HG02981 (cell line): ENCODE measurements around the gene TRAF4.

ENCODE experiments used
- ATAC-seq: cut with Tn5 transposase; IDR thresholded peaks from one replicate; pipeline ENCODE4 v1.9.1; 2021; ENCODE audit warnings: mild to moderate bottlenecking, moderate library complexity; ENCODE audit not compliant: unreplicated experiment

TRAF4 gene

GRCh38 chr17:28743243-28744103 is at the start of gene TRAF4:
TRAF4 (plus strand) TSS chr17:28744011; CDS start chr17:28744113, 102 bp downstream.
- peak; percentile 65 for ATAC-seq

- no peak for ATAC-seq
Measured at GRCh38 chr17:28698253-28698941, 45.4 kb upstream of the TRAF4 start.

DNA sequence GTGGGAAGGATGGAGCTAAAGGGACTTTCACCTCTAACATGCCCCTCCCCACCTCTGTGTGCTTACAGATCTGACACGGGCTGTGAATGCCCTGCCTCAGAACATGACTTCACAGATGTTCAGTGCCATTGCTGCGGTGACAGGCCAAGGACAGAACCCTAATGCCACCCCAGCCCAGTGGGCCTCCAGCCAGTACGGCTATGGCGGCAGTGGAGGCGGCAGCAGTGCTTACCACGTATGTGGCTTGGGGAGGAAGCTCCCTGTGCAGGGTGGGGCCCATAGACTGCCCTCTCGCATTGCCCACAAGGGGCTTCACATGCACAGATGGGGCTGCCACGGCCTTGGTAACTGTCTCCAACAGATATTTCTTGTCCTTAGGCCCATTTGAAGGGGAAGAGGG is 43.5 kb upstream of the TRAF4 start:
- no peak for ATAC-seq

DNA sequence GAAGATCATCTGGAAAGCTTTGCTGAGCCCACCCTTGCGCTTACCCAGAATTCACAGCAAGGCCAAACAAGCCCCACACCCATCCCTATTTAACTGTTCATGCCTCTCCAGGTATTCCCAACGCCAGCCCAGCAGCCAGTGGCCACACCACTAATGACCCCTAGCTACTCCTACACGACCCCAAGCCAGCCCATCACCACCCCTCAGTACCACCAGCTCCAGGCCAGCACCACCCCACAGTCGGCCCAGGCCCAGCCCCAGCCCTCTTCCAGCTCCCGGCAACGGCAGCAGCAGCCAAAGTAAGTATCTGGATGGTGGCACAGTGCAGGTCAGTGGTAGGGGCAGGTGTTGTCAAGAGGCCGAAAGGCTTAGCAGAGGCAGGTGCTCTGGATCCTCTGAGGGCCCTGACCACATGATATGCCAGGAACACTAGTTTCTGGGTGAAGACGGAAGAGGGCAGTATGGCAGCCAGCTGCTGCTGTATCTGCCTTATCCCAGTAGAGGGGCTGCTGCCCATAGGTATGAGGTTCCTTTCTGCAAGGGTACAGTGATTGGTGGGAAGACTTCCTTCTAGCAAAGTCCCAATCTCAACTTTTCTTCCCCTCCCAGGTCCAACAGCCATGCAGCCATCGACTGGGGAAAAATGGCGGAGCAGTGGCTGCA is 42.9 kb upstream of the TRAF4 start:
- ATAC-seq, result no peak

GRCh38 chr17:28702026-28702751 is 41.6 kb upstream of the TRAF4 start:
- no peak for ATAC-seq

GRCh38 chr17:28702752-28703150 is 41.1 kb upstream of the TRAF4 start:
- no peak for ATAC-seq

GRCh38 chr17:28703552-28704218 is 40.1 kb upstream of the TRAF4 start:
- ATAC-seq, result no peak

GRCh38 chr17:28704219-28704858 is 39.5 kb upstream of the TRAF4 start:
- no peak for ATAC-seq

DNA sequence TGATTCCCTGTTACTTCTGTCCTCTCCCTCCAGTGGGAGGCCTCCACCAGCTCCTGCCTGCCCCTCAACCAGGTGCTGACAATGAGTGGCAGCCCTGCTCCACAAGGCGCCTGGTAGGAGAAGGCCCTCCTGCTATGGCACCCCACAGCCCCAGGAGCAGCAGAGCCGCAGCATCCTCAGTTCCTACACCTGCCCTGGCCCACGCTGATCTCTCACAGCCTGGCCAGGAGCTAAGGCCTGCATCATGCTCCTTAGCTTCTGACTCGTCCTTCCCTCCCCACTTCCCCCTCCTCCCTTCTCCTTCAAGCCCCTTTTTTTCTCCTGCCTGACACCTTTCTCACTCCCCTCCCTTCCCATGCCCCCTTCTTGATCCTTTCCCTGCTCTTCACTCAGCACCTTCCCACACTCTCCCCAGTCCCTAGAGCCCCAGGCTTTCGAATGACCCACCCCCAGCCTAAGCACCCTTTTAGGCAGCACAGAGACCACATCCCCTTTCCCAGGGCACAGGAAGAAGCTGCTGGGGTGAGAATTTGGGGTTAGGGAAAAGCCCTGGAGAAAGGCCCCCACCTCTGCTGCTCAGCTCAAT is 38.6 kb upstream of the TRAF4 start:
- no peak for ATAC-seq

- ATAC-seq, result no peak
Measured at GRCh38 chr17:28705728-28706334, 38.0 kb upstream of the TRAF4 start.

DNA sequence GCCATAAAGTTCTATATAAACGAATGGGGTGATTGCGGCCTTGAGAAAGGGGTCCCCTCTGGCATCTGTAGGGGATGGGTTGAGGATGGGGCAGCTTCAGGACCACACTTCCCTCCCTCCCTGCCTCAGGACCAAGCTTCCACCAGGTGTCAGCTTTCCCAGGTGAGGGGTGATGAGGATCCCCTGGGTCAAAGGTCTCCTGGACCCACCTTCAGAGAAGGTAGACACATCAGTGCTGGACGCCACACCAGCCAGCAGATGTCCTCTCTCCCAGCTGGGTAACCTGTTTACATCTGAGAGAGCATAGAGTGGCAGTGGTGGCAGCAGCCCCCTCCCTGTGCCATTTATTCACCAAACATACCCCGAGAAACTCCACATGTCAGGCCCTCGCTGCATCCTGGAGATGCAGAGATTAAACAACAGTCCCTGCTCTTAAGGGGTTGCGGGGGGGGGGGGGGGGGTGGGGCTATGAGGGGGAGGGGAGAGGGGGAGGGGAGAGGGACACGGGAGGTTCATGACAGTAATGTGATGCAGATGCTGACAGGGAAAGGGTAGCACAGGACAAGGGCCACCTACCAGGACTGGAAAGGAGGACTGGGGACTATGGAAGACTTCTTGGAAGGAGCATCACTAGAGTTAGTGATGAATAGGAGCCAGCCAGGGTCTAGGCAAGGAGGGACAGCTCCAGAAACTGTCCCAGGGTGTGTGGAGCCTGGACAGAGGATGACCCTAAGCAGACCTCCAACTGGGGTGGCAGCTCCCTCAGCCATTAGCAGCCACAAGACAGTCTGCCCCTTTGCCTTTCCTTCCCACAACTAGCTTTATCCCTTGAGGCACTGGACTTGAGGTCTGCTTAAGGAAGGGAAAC is 37.1 kb upstream of the TRAF4 start:
- no peak for ATAC-seq

DNA sequence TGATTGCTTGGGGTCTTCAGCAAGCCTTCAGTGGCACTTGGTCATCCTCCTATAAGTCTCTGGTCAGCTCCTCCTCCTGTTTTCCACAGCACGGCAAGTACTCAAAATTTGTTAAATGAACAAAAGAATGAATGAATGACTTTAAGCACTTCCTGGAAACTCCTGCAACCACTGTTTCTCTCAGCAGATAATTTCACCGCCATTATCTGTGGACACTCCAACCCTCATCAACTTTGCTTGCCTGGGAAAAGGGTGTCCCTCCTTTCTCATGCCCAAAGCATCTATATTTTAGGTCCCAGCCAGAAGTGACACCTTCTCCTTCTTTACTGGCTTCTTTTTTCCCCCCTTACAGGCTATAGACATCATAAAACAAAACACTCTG is 36.5 kb upstream of the TRAF4 start:
- ATAC-seq, result no peak

DNA sequence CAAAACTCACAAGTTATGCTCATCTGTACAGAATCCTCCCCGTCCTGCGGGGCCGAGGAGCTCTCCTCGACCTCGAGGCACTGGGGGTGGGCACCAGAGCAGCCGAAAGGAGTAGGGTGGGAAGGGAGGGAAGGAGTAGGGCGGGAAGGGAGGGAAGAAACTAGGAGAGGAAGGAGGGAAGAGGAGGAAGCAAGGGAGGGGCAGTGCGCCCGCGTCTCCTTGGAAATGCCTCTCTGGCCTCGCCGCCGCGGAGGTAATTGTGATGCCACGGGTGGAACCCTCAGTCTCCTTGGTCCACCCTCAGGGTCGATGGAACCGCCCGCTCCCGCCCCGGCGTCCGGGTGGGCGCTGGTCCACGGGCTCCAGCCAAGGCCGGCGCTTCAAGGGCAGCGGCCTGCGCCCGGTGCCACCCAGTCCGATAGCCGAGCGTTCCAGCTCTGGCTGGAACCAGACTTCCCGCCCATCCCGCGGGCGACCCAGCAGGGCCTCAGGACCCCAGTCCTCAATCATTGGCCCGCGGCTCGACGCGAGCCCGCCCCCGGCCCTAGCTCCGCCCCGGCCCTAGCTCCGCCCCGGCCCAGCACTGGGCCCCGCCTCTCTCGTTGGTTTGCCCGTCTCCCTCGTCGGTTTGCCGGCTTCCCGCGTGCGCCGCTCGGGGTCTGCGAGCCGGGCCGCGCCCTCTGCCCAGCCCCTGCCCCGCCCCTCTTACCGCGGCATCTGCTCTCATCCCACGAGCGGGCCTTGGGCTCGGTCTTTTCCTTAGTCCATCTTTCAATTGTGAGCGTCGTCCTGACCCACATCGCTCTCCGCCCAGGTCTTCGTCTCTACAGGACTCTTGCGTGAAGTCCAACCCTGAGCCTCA is 32.7 kb upstream of the TRAF4 start:
- peak; percentile 71 for ATAC-seq

GRCh38 chr17:28711723-28712031 is 32.1 kb upstream of the TRAF4 start, which contains the start of gene PROCA1:
PROCA1 (minus strand) TSS chr17:28711888; CDS start chr17:28711660, 228 bp downstream.
- peak; percentile 9 for ATAC-seq

- peak; percentile 31 for ATAC-seq
Measured at GRCh38 chr17:28712032-28712704, 31.6 kb upstream of the TRAF4 start.

- ATAC-seq, result no peak
Measured at GRCh38 chr17:28712705-28713415, 31.0 kb upstream of the TRAF4 start.
